Amniotic epithelial cell (primary cell): ENCODE data around the gene JPT1.
A peak's percentile ranks its signal among the peaks of the same experiment; 100 is the strongest.

Source experiments
- DNase-seq: peaks from one replicate; pipeline ENCODE4 v3.0.0-alpha.2; 2010; ENCODE audit warnings: low read depth

JPT1 gene

GRCh38 chr17:75103601-75104554, 50.4 kb downstream of the JPT1 start:
- no peak for DNase-seq

- no peak for DNase-seq
These were observed 51.9 kb downstream of the JPT1 start for GRCh38 chr17:75102385-75102821.

GRCh38 chr17:75099881-75100595, 54.3 kb downstream of the JPT1 start:
- no peak for DNase-seq

- DNase-seq: no peak
These were observed 55.5 kb downstream of the JPT1 start for GRCh38 chr17:75098861-75099260.

- no peak for DNase-seq
These were observed 56.4 kb downstream of the JPT1 start for GRCh38 chr17:75097865-75098264.

GRCh38 chr17:75096082-75096625, 58.2 kb downstream of the JPT1 start:
- DNase-seq: peak; percentile 70

GRCh38 chr17:75094871-75095399, 59.4 kb downstream of the JPT1 start:
- no peak for DNase-seq

GRCh38 chr17:75093548-75094158, 60.7 kb downstream of the JPT1 start:
- DNase-seq: peak; percentile 67

GRCh38 chr17:75091855-75092327, 62.4 kb downstream of the JPT1 start:
- no peak for DNase-seq

- peak; percentile 46 for DNase-seq
These were observed 63.1 kb downstream of the JPT1 start for GRCh38 chr17:75090871-75091854.

GRCh38 chr17:75088465-75089417, 65.6 kb downstream of the JPT1 start:
- peak; percentile 59 for DNase-seq

GRCh38 chr17:75087558-75088453, 66.5 kb downstream of the JPT1 start, which contains the start of gene SLC16A5:
Gene SLC16A5, plus strand, starts transcription at chr17:75087954. Its CDS starts 5,683 bp downstream, at chr17:75093637.
- peak; percentile 88 for DNase-seq

- DNase-seq: no peak
These were observed 67.1 kb downstream of the JPT1 start for GRCh38 chr17:75087182-75087557.

GRCh38 chr17:75086496-75087181, 67.7 kb downstream of the JPT1 start:
- no peak for DNase-seq
